ENCODE results near the gene SEMG1. TPM values are rescaled to one million over a fixed set of nuclear protein-coding genes. Genes with fewer than 3 reads are reported as not detected.

The SEMG1 gene
- total RNA-seq, 1 experiment from 2014 or later: 2.0 TPM

DNA sequence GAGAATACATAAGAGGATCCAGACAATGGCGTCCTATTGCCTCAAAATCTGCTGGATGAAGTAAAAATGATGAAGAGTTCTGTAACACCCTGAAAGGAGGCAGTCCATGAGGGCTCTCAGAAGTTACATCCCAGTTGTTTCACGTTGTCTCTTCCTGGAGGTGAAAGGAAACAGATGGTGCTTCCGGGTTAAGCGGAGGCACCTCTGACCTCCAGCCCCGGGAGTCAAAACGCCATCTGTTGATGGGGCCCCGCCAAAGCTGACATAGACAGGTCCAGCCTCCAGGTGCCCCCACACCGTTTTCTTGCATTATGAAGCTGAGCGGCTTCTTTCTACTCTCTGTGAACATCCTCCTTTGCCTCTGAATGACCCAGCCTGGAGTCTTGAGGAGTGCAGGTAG, 23.8 kb downstream of the SEMG1 start:
- no peak overlapping the region for H3K18ac ChIP-seq (ENCODE audit: insufficient read length, low read depth, low read length)
- H4K8ac ChIP-seq (replicated peaks; ENCODE audit: insufficient read length, low read depth, low read length): no peak overlapping the region
- TF ChIP-seq, protein P1, sequence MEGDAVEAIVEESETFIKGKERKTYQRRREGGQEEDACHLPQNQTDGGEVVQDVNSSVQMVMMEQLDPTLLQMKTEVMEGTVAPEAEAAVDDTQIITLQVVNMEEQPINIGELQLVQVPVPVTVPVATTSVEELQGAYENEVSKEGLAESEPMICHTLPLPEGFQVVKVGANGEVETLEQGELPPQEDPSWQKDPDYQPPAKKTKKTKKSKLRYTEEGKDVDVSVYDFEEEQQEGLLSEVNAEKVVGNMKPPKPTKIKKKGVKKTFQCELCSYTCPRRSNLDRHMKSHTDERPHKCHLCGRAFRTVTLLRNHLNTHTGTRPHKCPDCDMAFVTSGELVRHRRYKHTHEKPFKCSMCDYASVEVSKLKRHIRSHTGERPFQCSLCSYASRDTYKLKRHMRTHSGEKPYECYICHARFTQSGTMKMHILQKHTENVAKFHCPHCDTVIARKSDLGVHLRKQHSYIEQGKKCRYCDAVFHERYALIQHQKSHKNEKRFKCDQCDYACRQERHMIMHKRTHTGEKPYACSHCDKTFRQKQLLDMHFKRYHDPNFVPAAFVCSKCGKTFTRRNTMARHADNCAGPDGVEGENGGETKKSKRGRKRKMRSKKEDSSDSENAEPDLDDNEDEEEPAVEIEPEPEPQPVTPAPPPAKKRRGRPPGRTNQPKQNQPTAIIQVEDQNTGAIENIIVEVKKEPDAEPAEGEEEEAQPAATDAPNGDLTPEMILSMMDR (conservative IDR thresholded peaks at IDR 0.05): no peak
- H2AK5ac ChIP-seq (ENCODE audit: insufficient read length, low read length): no peak overlapping the region
- Mint-ChIP-seq H3K9me3 (no peaks in the 10 kb centered on the region; a peak in 1 of 5 replicates), H3K4me1 (no peaks in the 10 kb centered on the region), H3K27me3 (ENCODE audit: low read depth) (peaks cover 23% of the 10 kb centered on the region), H3K36me3 (ENCODE audit: insufficient read depth in 1 of 3, low read depth in 3 of 3) (no peaks in the 10 kb centered on the region), H3K4me3 (no peak overlapping the region), H3K27ac (no peak overlapping the region)
- no peaks in the 10 kb centered on the region for H3K79me2 ChIP-seq (ENCODE audit: insufficient read depth, low read length)
- no peaks in the 10 kb centered on the region for H3K4me1 ChIP-seq (ENCODE audit: insufficient read depth, low read length)
- H2AFZ ChIP-seq (ENCODE audit: low read length): no peak overlapping the region
- H3K79me1 ChIP-seq (ENCODE audit: insufficient read depth, low read depth, low read length, poor library complexity, severe bottlenecking): no peaks in the 10 kb centered on the region
- H3K14ac ChIP-seq (ENCODE audit: insufficient read depth, low read length): no peak overlapping the region
- no peak overlapping the region for H3T11ph ChIP-seq (ENCODE audit: low read length)
- no peak overlapping the region for H2BK12ac ChIP-seq (ENCODE audit: insufficient read length, low read depth, low read length)
- H3K9me3 ChIP-seq (ENCODE audit: control insufficient read depth, low read depth, low read length): no peaks in the 10 kb centered on the region
- H3K9ac ChIP-seq (ENCODE audit: extremely low read depth, insufficient read length, low read length): no peak overlapping the region
- DNase-seq: no peak
- no peak overlapping the region for H3K56ac ChIP-seq (ENCODE audit: insufficient read length, low read depth, low read length)
- H3K23me2 ChIP-seq (ENCODE audit: insufficient read length, low read depth, low read length, poor library complexity, severe bottlenecking): no peaks in the 10 kb centered on the region
- H4K5ac ChIP-seq (ENCODE audit: insufficient read length, low read depth, low read length): no peak overlapping the region
- no peak overlapping the region for H3K4me2 ChIP-seq (ENCODE audit: insufficient read depth, insufficient read length, low read length)
- no CpG with 5 or more reads among the region's 9 CpGs for WGBS (ENCODE audit: extremely low coverage, insufficient read length, low lambda C conversion rate)
- no peak overlapping the region for H2BK5ac ChIP-seq (ENCODE audit: insufficient read length, low read length)
- H3K27me3 ChIP-seq (ENCODE audit: insufficient read depth, low read length): no peaks in the 10 kb centered on the region; the same call in 1 of the 2 replicates
- no peak overlapping the region for H2BK15ac ChIP-seq (ENCODE audit: low read depth, low read length)
- H4K20me1 ChIP-seq (ENCODE audit: control insufficient read depth, insufficient read depth, insufficient read length): no peaks in the 10 kb centered on the region
- H4K91ac ChIP-seq (ENCODE audit: insufficient read length, low read depth, low read length): no peak overlapping the region
- H2BK20ac ChIP-seq (ENCODE audit: low read depth, low read length, poor library complexity, severe bottlenecking): no peak overlapping the region
- no peak overlapping the region for H3K4ac ChIP-seq (ENCODE audit: low read depth, low read length)
- H3K23ac ChIP-seq (ENCODE audit: insufficient read length, low read depth, low read length): no peak overlapping the region
- H3K27ac ChIP-seq (ENCODE audit: insufficient read length, low read depth, low read length): no peak overlapping the region
- H2BK120ac ChIP-seq (ENCODE audit: low read depth, low read length, poor library complexity, severe bottlenecking): no peak overlapping the region

Measured in H9 (cell line).